HG03565 (cell line): ENCODE data around the gene ASCL3.
"Not testable (repeated sequence)": the region's sequence is repeated elsewhere in the genome, so short reads cannot be mapped to it uniquely, and the experiment has no call there.

Experiments
- ATAC-seq: cut with Tn5 transposase; IDR thresholded peaks from one replicate; pipeline ENCODE4 v1.9.1; 2021; ENCODE audit warnings: mild to moderate bottlenecking, moderate library complexity; ENCODE audit not compliant: unreplicated experiment

Gene ASCL3

DNA sequence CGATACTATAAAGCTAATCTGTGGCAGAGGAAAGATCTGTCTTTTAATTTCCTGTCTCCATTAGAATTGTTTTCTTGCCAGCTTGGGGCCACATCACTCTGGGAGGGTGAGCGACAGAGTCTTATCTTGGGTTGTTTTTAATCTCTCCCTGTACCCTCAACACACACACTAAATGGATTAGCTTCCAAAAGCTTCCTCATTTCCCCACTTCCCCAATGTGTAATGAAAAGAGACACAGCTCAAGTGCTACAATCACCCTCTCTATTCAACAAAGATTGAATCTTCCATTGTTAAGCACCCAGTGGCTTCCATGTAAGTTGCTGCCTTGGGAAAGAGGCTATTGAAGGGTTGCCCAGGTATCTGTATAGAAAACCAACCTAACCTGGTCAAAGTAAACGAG, 6.1 kb upstream of the ASCL3 start:
- no peak for ATAC-seq

DNA sequence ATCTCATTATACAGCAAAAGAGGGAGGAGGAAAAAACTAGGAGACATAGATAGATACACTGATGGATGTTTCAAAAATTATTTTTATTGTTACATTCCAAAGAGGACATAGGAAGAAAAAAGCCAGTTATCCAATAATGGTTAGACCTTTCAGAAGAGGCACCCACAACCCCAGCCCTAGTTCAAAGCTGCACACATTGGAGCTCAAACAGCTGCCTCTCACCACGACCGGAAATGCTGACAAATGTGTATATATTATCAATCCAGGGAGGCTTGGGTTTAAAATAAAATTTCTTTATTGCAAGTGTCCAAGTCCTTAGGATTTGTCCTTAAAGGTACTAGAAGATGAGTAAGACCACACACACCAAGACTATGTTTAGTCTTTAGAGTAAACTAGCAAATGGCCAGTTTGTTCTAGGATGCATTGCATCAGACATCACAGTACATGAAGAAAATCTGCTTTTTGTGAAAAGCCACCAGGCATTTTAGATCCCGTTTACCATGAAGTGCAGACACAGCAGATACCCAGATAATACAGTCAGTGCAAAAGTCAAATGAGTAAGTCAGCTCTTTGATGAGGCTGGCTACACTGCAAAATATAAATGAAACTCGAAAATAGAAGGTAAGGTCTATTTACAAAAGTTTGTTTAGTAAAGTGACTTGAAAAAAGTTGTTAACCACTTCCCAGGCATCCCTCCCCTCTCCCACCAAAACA, 4.6 kb upstream of the ASCL3 start:
- ATAC-seq = no peak

DNA sequence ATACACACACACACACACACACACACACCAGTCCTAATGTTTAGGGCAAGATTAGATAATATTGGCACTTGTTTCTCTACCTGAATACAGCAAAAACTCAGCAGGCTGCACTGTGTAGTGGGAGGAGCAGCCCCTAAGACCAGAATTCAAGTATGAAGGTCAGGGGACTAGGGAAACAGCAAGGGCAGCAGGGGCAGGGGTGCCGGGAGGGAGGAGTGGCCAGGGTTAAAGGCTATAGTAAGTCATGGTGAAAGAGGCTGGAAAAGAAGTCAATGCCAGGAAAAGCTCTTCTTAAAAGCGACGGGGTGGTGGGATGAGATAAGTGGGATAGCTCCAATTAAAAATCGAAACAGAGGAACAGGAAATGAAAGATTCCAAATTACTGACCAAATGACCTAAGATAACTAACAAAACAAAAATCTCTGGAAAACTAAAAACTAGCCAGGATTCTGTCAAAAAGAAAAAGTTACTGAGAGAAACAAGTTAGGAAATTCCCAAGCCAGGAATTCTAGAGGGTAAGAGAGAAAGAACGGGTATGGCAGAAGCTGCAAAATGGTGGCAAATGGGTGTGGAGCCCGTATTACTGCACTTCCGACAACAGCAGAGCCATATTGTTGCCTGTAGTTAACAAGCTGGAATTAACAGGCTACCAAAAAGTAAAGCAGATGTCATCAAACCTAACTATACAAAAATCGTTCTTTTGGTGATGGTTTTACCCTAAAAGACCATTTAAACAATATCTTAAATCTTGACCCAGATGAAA, 1.3 kb downstream of the ASCL3 start:
- no peak for ATAC-seq

DNA sequence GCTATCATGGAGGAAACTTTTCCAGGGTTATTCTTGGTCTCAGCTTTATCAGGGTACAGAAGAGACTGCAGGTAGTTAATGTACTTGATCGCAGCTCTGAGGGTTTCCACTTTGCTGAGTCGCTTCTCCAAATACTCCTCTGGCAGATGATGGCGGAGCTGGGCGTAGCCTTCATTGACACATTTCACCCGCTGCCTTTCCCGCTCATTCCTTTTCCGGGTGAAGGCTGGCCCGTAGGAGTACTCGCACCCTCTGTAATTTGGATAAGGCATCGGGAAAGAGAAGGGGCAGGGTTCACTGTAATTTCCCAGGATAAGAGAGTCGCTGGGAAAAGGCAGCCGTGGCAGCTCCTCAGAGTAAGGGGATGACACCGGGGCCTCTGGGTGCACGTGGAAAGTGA, 5.2 kb downstream of the ASCL3 start:
- ATAC-seq = no peak

DNA sequence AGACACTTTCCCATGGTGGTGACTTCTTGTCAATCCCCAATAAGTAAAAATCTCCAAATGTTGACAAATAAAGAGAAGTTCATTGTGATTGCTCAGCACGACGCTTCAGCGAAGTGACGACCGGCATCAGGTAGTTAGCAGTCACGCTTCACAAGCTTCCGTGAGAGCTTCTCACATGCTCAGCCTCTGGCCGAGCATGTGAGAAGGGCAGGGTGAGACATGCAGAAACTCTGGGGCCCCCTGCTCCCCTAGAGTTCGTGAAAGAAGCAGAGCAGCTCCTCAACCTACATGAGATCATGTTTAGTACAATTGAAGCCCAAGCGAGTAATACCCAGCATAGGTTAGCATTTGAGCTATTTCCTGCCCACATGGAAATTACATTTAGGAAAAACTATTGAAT, 5.7 kb downstream of the ASCL3 start:
- peak; percentile 54 for ATAC-seq

DNA sequence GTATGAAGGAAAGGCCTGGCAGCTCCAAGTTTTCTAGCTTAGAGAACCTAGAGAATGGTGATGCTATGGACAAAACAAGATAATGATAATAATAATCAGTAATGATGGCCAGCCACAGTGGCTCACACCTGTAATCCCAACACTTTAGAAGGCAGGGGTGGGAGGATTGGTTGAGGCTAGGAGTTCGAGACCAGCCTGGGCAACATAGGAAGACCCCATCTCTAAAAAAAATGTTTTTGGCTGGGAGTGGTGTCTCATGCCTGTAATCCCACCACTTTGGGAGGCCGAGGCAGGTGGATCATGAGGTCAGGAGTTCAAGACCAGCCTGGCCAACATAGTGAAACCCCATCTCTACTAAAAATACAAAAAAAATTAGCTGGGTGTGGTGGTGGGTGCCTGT, 7.0 kb downstream of the ASCL3 start:
- ATAC-seq = not testable (repeated sequence)

DNA sequence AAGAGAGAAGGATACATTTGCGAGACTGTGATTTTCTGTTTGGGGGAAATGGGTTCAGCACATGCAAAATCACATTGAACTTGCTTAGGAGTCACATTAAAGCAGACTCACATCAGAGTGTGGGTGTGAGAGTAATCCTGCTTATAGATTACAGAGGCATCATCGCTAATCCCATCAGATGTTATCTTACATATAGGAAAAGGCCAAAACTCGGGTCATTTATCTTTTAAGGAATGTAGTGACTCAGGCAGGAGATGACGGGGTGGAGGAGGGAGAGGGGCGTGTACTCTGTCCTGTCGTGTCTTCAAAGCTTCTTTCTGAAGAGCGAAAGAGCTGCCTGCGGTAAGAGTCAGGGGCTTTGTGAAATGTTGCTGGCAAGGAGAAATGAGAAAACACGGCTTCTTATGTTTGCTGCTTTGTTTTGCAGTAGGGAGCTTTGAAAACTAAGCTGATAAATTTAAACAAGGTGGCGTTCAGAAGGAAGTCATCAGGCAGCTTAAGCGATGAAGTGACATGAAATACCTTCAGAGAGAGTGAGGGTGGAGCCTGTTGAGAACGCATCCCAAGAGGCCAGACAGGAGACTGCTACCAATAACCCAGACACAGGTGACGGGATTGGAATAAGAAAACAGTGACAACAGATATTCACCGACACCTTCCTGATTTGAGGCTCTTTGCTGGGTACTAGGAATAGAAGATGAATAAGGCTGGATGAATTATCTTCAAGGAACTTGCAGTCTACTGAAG, 7.9 kb downstream of the ASCL3 start:
- no peak for ATAC-seq

DNA sequence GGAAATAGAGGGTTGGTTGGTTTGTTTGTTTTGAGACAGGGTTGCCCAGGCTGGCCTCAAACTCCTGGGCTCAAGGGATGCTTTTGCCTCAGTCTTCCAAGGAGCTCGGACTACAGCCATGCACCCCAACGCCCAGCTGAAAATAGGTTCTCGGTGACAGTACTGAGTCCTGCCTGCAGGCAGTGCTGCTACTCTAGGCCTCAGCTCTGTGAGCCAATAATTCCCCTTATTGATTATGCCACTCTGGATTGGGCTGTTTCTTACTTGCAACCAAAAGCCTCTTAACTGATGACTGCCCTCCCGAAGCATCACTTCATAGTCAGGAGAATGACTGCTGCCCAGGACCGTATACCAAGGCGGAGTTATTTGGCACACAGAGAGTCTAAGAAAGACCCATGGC, 8.9 kb downstream of the ASCL3 start:
- ATAC-seq = no peak

DNA sequence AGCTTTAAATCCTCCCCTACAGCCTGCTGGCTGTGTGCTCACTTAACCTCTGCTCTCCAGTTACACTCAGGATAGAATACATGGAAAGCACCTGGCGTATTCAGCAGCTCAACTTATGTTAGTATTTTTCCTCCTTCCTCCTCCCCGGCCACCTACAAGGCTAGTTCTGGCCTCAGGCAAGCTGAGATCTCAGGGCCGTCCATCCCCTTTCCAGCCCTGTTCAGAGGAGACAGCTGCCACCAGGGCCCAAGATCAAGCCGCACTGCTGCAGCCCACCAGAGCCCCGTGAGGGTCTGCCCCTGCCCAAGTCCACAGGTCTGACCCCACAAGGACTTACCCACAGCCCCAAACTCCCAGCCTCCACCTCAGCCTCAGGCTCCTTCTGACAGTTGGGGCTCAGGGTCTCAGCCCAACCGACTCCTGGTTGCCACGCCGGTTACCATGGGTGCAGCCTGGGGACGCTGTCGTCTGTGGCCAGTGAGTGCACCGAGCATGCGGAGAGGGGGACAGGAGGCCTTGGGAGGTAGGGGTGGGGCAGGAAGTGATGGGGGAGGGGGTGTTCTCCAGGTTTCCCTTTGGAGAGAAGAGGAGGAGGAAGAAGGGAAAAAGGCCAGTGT, 10.1 kb downstream of the ASCL3 start, which contains the start of gene C11orf16:
TSS of gene C11orf16 (minus strand) at position 384 of the 617 bp plus-strand sequence. CDS start 639 bp downstream, outside the sequence.
- ATAC-seq = no peak

DNA sequence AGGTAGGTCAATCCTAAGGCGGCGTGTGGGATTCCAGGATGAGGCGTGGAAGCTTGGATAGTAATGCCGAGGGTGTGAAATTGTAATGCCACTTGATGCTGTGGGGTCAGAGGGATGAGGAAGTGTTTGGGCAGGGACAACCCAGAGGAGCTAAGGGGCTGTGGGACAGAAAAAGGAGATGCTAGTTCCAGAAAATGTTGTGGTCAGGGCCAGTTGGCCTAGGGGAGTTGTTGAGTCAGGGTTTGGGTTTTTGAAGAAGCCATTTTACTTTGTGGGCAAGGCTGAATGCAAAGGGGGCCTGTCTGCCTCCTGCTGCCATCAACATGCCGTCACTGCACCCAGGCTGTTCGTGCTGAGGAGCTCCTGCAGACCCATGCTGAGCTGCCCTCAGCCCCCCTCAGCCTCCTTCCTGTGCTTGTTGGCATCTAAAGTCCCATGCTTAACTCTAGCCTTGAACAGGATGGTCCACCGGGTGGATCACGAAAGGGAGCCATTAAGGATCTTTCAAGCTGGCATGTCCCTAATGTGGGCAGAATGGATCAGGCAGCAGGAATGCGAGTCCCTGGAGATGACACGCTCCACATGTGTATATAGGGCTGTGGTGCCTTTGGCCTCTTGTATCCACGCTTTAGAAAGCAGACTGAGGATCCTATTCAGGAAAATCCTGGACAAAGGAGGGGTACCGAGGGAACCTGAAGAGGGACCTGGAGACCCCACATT, 12.2 kb downstream of the ASCL3 start:
- ATAC-seq = no peak

DNA sequence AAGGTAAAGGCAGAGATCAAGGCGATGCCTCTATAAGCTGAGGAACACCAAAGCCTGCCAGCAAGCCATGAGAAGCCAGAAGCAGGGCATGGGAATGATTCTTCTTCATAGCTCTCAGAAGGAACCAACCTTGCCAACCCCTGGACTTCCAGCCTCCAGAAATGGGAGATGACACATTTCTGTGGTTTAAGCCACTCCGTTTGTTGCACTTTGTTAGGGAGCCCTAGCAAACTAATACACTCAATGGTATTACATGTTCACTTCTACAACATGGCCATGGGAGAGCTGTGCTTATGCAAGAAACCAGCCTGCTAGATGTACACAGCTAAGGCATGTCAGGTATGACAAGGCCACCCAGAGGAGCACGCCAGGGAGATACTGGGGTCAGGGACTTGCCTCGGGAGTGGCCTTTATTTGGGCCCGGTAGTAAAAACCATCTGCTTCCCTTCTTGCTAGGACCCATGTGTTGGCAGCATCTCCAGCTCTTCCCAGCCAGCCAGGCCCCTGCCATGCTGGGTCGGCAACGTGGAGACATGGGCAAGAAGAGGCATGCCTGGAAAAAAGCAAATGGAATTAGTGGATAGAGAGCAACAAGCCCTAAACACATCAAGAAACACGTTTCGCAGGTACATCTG, 13.7 kb downstream of the ASCL3 start:
- no peak for ATAC-seq

DNA sequence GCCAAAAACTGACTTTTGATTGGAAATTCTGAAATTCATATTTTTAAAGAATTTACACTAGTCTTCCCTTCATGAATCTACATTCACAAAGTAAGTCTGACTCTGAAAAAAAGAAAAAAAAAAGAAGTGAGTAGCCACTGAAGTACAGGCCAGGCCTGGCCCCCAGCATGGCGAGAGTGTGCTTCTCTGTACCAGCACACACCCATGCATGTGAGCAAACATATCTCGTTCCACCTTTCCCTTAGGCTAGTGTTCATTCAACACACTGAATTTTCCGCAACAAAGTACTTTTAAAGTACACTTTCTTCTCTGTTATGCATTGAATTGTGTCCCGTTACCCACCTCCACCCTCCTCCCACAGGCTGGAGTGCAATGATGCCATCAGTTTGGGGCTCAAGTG, 14.6 kb downstream of the ASCL3 start:
- no peak for ATAC-seq

DNA sequence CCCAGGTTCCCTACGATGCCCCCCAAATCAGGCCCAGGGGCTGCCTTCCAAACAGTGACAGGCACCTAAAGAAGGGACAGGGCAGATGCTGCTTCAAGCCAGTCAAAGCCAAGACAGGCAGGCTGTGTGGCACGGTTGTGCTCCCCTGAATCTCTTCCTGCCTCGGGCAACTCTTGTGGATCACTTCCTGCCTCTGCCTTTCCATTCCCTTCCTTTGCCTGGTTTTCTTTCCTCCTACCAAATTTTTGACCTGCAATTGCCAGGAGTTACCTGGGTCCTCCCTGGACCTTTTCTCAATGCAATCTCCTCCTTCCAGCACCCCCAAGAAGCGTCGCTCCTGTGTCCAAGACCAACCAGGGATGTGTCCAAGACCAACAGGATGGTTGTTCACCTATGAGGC, 15.6 kb downstream of the ASCL3 start:
- no peak for ATAC-seq

DNA sequence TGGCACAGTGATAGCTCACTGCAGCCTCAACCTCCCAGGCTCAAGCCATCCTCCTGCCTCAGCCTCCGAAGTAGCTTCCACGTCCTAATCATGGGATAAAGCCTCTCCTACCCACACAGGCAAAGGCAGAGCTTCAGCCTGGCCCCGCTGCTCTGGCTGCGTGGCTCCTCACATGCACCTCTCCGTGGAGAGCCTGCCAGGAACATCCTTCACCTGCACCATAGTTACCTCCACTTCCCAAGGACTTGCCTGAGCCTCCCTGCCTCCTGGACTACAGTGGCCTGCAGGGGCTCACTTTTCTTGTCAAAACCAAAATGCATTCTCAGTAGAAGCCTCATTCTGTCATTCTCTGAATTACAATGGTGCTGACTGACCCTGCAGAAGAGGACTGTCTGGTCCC, 16.6 kb downstream of the ASCL3 start:
- ATAC-seq = no peak

DNA sequence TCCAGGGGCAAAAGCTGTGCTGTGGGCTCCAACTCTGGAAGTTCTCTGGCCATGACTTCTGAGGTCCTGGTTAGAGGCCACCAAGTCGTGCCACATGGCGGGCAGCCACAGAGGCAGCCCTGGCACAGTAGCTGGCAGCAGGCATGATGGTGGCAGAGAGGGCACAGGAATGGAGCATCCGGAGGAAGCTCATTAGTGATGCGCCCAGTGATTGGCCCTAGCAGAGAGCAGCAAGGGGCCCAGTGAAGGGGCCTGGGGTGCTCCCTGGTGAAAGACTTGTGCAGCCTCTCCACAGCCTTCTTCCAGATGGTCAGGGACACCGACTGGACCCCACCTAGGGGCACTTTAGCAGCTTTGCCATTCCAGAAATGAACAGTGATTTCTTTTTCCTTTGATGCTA, 17.1 kb downstream of the ASCL3 start:
- ATAC-seq = no peak

DNA sequence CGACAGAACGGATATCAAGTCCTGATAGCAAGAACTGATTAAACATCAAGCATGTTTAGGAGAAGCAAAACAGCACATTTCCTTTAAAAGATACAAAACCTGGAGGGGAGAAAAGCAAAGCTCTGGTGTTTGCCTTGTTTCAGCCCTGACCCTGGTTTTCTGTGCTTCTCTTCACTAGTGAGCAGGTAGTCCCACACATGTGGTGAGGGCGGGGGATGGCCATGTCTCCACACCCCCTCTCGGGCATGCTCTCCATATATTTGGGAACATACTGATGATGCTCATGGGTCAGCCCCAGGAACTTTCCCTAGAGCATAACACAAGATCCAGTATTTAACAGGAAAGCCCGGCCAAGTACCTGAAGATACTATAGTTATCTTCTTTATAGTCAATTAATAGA, 20.1 kb downstream of the ASCL3 start:
- ATAC-seq = no peak

DNA sequence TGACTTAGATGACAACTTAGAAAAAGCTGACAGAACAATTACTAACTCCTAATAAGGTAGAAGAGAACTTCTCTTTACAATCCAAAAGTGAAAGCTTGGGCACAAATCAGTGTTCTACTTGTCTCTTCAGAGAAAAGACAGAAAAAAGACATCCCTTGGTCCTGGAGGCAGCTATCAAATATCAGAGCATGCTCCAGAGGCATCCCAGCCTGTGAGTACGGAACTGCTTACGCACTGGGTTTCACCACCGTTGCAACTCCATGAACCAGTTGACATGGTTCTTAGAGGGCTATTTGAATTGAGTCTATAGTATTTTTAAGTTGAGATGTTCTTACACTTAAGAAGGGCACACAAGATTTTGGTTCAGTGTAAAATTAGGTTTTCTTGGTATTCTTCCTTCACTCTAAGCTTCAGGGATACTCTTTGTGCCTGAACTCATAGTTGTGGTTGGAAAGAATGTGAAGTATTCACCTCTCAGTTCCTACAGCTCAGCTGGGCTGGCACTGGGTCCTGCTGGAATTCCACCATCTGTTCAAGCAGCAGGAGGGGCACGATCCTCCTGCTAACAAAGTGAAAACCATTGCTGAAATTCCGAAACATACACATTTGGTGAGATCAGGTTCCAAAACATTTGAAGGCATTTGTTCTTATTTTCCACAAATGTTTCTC, 25.5 kb downstream of the ASCL3 start:
- ATAC-seq = no peak

DNA sequence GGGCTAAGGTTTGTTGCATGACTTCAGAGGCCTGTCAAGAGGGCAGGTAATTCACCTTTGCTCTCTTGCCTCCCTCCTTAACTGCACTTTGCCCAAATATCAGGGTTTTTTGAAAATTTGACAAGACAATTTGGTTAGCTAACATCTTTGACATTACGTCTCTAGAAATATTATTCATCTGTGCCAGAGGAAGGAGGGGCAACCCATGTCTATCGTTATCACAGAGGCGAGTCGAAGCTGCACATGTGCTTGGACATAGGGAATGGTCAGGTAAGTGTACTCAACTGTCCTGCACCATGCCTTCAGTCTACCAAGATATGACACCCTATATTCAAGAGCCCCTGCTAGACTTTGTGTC, 28.2 kb downstream of the ASCL3 start:
- ATAC-seq = no peak

DNA sequence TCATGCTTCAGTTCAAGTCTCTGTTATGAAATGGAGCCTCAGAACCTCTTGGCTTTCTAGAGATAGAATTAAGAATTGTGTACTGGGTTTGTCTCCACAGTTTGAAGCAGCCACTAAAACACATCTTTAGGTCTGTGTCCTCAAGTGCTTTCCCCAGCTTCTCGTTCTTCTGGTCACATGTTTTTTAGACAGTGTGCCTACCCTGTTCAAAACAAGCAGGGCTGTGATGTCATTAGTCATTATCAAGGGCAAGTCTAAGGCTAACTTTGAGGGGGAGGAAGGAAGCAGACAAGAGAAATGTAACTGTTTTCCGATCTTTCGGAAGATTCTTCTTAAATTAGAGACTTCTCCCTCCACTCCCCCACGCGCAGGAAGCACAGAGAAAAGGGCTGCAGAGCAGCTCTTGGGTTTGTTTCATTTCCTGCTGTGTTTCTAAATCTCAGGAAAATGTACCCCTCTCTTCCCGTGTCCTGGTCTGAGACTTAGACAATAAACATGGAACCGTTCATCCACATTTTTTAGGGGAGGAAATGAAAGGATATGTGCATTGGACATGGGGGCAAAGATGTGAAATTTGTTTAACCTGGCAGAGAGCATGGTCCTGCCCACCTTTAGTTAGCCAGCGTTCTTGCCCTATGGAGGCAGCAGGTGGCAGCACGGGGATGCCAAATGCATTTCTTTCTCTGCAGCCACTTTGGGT, 28.7 kb downstream of the ASCL3 start:
- ATAC-seq = no peak
